ENCODE measurements around the gene RFPL1. TPM values are rescaled to one million over a fixed set of nuclear protein-coding genes. Genes with fewer than 3 reads are reported as not detected.

Gene RFPL1
- total RNA-seq, result not detected in 2 replicates

DNA sequence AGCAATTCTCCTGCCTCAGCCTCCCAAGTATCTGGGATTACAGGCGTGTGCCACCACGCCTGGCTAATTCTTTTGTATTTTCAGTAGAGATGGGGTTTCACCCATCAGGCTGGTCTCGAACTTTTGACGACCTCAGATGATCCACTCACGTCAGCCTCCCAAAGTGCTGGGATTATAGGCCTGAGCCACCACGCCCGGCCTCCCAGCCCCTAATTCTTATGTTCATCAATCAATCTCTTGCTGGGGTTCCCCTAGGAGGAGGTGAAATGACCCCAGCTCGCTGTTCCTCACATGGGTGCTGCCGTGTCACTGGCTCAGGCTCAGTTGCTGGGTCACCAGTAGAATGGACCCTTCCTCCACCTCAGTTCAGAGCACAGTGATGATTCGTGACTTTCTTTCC lies at the start of gene RFPL1:
Gene RFPL1, plus strand, starts transcription at position 301 of the 400 bp plus-strand sequence.

DNA sequence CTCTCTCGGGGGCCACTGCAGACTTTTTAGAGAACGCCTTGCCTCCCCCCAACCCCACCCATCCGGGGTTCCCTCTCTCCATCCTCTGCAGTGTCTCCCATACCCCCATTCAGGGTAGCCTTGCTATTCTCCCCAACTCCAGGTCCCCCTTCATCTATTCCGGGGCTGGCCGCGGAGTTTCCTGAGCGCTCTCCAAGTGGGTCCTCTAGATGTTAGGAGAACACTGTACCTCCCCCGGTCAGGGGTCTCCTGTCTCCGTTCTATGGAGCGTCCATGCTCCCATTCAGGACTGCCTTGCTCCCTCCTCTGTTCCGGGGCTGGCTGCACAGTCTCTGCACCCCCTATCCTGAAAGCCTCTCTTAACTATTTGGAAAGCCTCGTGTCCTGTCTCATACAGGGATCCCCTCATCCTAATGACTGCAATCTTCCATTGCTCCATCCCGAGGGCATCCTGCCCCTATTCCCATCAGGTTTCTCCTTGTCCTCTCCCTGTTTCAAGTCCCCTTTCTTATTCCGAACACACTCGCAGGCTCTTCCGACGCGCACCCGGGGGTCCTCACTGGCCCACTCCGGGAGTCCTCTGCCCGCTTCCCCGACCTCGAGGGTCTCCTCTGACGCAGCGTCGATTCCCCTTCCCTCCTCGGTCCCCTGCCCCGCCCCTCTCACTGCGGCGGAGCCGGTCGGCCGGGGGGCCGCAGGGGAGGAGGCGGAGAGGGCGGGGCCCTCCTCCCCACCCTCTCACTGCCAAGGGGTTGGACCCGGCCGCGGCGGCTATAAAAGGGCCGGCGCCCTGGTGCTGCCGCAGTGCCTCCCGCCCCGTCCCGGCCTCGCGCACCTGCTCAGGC lies 41.3 kb downstream of the RFPL1 start, which contains the start of gene NEFH:
Gene NEFH, plus strand, starts transcription at position 802 of the 845 bp plus-strand sequence. CDS start 45 bp downstream, outside the sequence.

Other genes starting within 250 kb of the RFPL1 start
- 1.3 and 4.2 TPM in 2 replicates for gene EMID1, start 232.7 kb upstream of the RFPL1 start, total RNA-seq
- 19.4 and 36.9 TPM in 2 replicates for gene RHBDD3, start 170.6 kb upstream of the RFPL1 start, total RNA-seq
- gene EWSR1, start 170.3 kb upstream of the RFPL1 start, total RNA-seq, result 211 and 240 TPM in 2 replicates
- gene GAS2L1, start 131.9 kb upstream of the RFPL1 start, total RNA-seq, result 27.4 and 43.7 TPM in 2 replicates
- gene RASL10A, start 122.9 kb upstream of the RFPL1 start, total RNA-seq, result 0.13 TPM in 1 of 2 replicates, not detected in the other
- 55.3 and 90.3 TPM in 2 replicates for gene AP1B1, start 50.0 kb upstream of the RFPL1 start, total RNA-seq
- gene NEFH, start 41.6 kb downstream of the RFPL1 start, total RNA-seq, result 1.0 and 2.0 TPM in 2 replicates
- gene THOC5, start 115.2 kb downstream of the RFPL1 start, total RNA-seq, result 53.9 and 54.1 TPM in 2 replicates
- 80.5 and 140 TPM in 2 replicates for gene NIPSNAP1, start 142.5 kb downstream of the RFPL1 start, total RNA-seq
- gene NF2, start 165.1 kb downstream of the RFPL1 start, total RNA-seq, result 107 and 135 TPM in 2 replicates